IPS-15b (cell line): ENCODE measurements around the gene TGFB3.
A peak's percentile ranks its signal among the peaks of the same experiment; 100 is the strongest.

Source experiments
- H3K27me3 ChIP-seq: one replicate; pipeline ENCODE4 v1.6.1; 2013; ENCODE audit warnings: low read length; ENCODE audit not compliant: control insufficient read depth, insufficient read depth
- H3K36me3 ChIP-seq: one replicate; pipeline ENCODE4 v1.6.1; 2013; ENCODE audit warnings: low read length; ENCODE audit not compliant: control insufficient read depth, insufficient read depth
- H3K4me1 ChIP-seq: one replicate; pipeline ENCODE4 v1.6.1; 2013; ENCODE audit warnings: mild to moderate bottlenecking, low read length; ENCODE audit not compliant: control insufficient read depth, insufficient read depth
- H3K4me3 ChIP-seq: one replicate; pipeline ENCODE4 v1.5.1; 2013; ENCODE audit warnings: low read depth, low read length
- H3K9ac ChIP-seq: one replicate; pipeline ENCODE4 v1.6.1; 2013; ENCODE audit warnings: low read depth, mild to moderate bottlenecking, low read length
- H3K9me3 ChIP-seq: one replicate; pipeline ENCODE4 v1.6.1; 2013; ENCODE audit warnings: mild to moderate bottlenecking, low read length; ENCODE audit not compliant: control insufficient read depth, insufficient read depth

Gene TGFB3

GRCh38 chr14:75985618-75986438, 4.0 kb upstream of the TGFB3 start, which contains the start of gene IFT43:
Gene IFT43 (plus strand): TSS chr14:75985763. CDS start chr14:75985787, 24 bp downstream.
- Histone ChIP-seq H3K4me1 (peaks cover 7% of the 10 kb centered on the region), H3K36me3 (no peaks in the 10 kb centered on the region), H3K27me3 (peaks cover 26% of the 10 kb centered on the region), H3K4me3 (peak within 1 kb of the TSS; percentile 82), H3K9ac (peak within 1 kb of the TSS; percentile 32), H3K9me3 (no peaks in the 10 kb centered on the region)

- peaks cover 8% of the 10 kb centered on the region for H3K4me1 ChIP-seq
- no peaks in the 10 kb centered on the region for H3K9me3 ChIP-seq
Observed at GRCh38 chr14:75984674-75985073, 2.9 kb upstream of the TGFB3 start.

GRCh38 chr14:75983019-75983358, 1.2 kb upstream of the TGFB3 start:
- Histone ChIP-seq H3K27me3 (peaks cover 26% of the 10 kb centered on the region), H3K4me1 (peaks cover 9% of the 10 kb centered on the region), H3K4me3 (peak overlapping the region; percentile 70), H3K9me3 (no peaks in the 10 kb centered on the region), H3K9ac (no peak overlapping the region), H3K36me3 (no peaks in the 10 kb centered on the region)

More at GRCh38 chr14:75984674-75985073, 2.9 kb upstream of the TGFB3 start:
- Histone ChIP-seq H3K36me3 (no peaks in the 10 kb centered on the region), H3K9ac (no peak overlapping the region), H3K4me3 (no peak overlapping the region), H3K27me3 (peaks cover 26% of the 10 kb centered on the region)

GRCh38 chr14:75982266-75983018, 647 bp upstream of the TGFB3 start:
- Histone ChIP-seq H3K36me3 (no peaks in the 10 kb centered on the region), H3K9me3 (no peaks in the 10 kb centered on the region), H3K4me1 (peaks cover 12% of the 10 kb centered on the region), H3K4me3 (peak overlapping the region; percentile 70), H3K27me3 (peaks cover 26% of the 10 kb centered on the region), H3K9ac (no peak overlapping the region)

GRCh38 chr14:75980856-75981255, 939 bp downstream of the TGFB3 start:
- Histone ChIP-seq H3K4me1 (peaks cover 16% of the 10 kb centered on the region), H3K9me3 (no peaks in the 10 kb centered on the region), H3K4me3 (no peak overlapping the region), H3K9ac (no peak overlapping the region), H3K36me3 (no peaks in the 10 kb centered on the region), H3K27me3 (peaks cover 26% of the 10 kb centered on the region)

GRCh38 chr14:75979648-75980565, 1.9 kb downstream of the TGFB3 start:
- Histone ChIP-seq H3K36me3 (no peaks in the 10 kb centered on the region), H3K4me1 (peaks cover 14% of the 10 kb centered on the region), H3K4me3 (no peak overlapping the region), H3K27me3 (peaks cover 22% of the 10 kb centered on the region), H3K9ac (no peak overlapping the region), H3K9me3 (no peaks in the 10 kb centered on the region)

GRCh38 chr14:75979071-75979571, 2.7 kb downstream of the TGFB3 start:
- Histone ChIP-seq H3K4me3 (no peak overlapping the region), H3K36me3 (no peaks in the 10 kb centered on the region), H3K9ac (no peak overlapping the region), H3K9me3 (no peaks in the 10 kb centered on the region), H3K4me1 (peaks cover 14% of the 10 kb centered on the region), H3K27me3 (peaks cover 14% of the 10 kb centered on the region)

GRCh38 chr14:75978249-75978731, 3.5 kb downstream of the TGFB3 start:
- no peaks in the 10 kb centered on the region for H3K9me3 ChIP-seq
- H3K36me3 ChIP-seq = no peaks in the 10 kb centered on the region
- H3K9ac ChIP-seq = no peak overlapping the region
- H3K4me3 ChIP-seq = no peak overlapping the region
- peaks cover 14% of the 10 kb centered on the region for H3K4me1 ChIP-seq
- peaks cover 6% of the 10 kb centered on the region for H3K27me3 ChIP-seq

- no peaks in the 10 kb centered on the region for H3K36me3 ChIP-seq
- no peaks in the 10 kb centered on the region for H3K27me3 ChIP-seq
- H3K4me3 ChIP-seq = no peak overlapping the region
- H3K9ac ChIP-seq = no peak overlapping the region
- no peaks in the 10 kb centered on the region for H3K9me3 ChIP-seq
- H3K4me1 ChIP-seq = peaks cover 15% of the 10 kb centered on the region
Observed at GRCh38 chr14:75977582-75977943, 4.2 kb downstream of the TGFB3 start.

- Histone ChIP-seq H3K9ac (no peak overlapping the region), H3K4me3 (no peak overlapping the region), H3K9me3 (no peaks in the 10 kb centered on the region), H3K27me3 (no peaks in the 10 kb centered on the region), H3K4me1 (peaks cover 18% of the 10 kb centered on the region), H3K36me3 (no peaks in the 10 kb centered on the region)
Observed at GRCh38 chr14:75976826-75977581, 4.8 kb downstream of the TGFB3 start.
